Brain microvascular endothelial cell (primary cell): ENCODE measurements around the gene MX1.

ENCODE experiments used
- DNase-seq: peaks from one replicate; pipeline ENCODE4 v3.0.0-alpha.2; 2020
- H3K27ac ChIP-seq: fragments of 250-450 bp; sonication (Bioruptor Pico); 2 replicates; pipeline ENCODE4 v1.5.1; 2020; ENCODE audit warnings: mild to moderate bottlenecking, moderate library complexity
- H3K27me3 ChIP-seq: fragments of 250-450 bp; sonication (Bioruptor Pico); replicated peaks from 2 replicates; pipeline ENCODE4 v1.5.1; 2020; ENCODE audit warnings: mild to moderate bottlenecking
- H3K36me3 ChIP-seq: fragments of 250-450 bp; sonication (Bioruptor Pico); replicated peaks from 2 replicates; pipeline ENCODE4 v1.5.1; 2020; ENCODE audit warnings: mild to moderate bottlenecking
- H3K4me3 ChIP-seq: 2 replicates; pipeline ENCODE4 v1.5.1; 2011; ENCODE audit warnings: low read depth, mild to moderate bottlenecking, control low read depth, low read length, moderate library complexity
- CTCF ChIP-seq: IDR thresholded peaks from 2 replicates; pipeline ENCODE4 v1.5.1; 2011; ENCODE audit warnings: low read depth, mild to moderate bottlenecking, moderate library complexity, low read length, control low read depth, inconsistent platforms; ENCODE audit errors: missing control alignments
- in situ Hi-C: cut with HindIII; loops from 2 replicates; pipeline ENCODE4 v1.10.0; 2017; ENCODE audit warnings: low sequenced_read_pairs, low pct_ligation_motif_present

The MX1 gene

DNA sequence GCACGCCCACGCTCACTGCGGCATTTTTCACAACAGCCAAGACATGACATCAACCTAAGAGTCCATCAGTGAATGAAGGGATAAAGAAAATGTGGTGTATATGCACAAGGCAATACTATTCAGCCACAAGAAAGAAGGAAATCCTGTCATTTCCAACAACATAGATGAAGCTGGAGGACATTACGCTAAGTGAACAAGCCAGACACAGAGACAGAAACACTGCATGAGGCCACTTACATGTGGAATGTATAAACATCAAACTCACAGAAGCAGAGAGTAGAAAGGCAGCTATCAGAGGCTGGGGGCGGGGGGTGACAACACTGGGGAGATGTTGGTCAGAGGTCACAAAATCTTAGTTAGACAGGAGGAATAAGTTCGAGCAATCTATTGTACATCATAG, 61.0 kb downstream of the MX1 start:
- Histone ChIP-seq H3K36me3 (no peaks in the 10 kb centered on the region), H3K4me3 (no peak overlapping the region), H3K27ac (no peak overlapping the region), H3K27me3 (no peaks in the 10 kb centered on the region)
- in situ Hi-C loops, result no loop called here
- no peak for DNase-seq
- TF ChIP-seq CTCF, result no peak

DNA sequence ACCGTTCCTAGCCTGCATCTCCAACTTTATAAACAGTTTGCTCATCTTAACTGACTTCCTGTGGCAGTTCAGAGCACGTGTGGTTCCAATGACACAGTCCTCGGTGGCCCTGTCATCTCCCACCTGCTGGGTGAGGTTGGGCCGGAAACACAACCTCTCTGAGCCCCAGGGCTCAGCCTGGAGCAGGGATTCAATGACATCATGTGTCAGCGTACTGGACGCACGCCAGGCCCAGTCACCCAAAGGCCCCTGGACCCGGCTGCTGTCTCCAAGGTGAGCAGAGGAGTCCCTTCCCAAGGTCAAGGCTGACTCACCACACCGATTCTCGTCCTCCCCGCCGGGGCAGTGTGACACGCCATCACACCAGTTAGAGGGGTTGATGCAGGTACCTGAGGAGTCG, 62.0 kb downstream of the MX1 start:
- H3K27me3 ChIP-seq, result no peaks in the 10 kb centered on the region
- DNase-seq, result no peak
- H3K4me3 ChIP-seq, result no peak overlapping the region
- in situ Hi-C loops, result no loop called here
- H3K36me3 ChIP-seq, result no peaks in the 10 kb centered on the region
- TF ChIP-seq CTCF, result no peak
- H3K27ac ChIP-seq, result no peak overlapping the region

DNA sequence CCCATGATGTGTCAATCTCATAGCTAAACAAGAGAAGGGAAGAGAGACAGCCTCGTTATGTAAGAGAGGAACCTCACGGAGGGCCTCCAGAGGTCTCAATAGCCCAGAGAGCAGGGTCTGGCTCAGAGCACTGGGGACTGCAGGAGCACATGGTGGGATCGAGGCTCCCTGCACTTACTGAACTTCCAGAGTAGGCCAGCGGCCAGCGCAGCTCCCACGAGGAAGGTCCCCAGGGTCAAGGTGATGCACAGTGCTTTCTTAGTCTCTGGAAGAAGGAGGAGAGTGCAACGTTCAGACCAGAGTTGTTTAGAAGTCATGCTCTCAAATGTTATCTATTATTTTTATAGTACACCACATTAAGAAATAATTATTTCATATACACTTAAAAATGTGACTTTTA, 63.3 kb downstream of the MX1 start:
- DNase-seq, result no peak
- in situ Hi-C loops, result no loop called here
- no peaks in the 10 kb centered on the region for H3K36me3 ChIP-seq
- H3K27me3 ChIP-seq, result no peaks in the 10 kb centered on the region
- no peak overlapping the region for H3K27ac ChIP-seq
- no peak for TF ChIP-seq CTCF
- no peak overlapping the region for H3K4me3 ChIP-seq

DNA sequence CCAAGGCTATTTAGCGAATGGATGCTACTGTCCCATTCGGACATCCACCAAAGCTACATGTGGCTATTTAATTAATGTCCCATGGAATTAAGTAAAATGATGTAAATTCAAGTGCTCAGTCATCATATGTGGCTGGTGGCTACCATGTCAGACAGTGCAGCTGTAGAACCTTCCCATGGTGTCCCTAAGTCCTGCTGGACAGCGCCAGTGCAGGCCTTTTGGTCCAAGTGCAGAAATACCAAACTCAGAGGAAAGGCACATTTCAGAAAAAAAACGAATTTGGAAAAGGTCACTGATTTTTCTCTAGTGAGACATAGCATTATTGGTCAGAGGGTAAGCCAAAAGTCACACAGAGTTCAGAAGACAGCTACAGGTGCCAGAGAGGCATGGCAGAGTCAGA, 64.3 kb downstream of the MX1 start:
- in situ Hi-C loops, result no loop called here
- Histone ChIP-seq H3K27me3 (no peaks in the 10 kb centered on the region), H3K36me3 (no peaks in the 10 kb centered on the region), H3K4me3 (no peak overlapping the region), H3K27ac (no peak overlapping the region)
- no peak for DNase-seq
- TF ChIP-seq CTCF, result no peak

DNA sequence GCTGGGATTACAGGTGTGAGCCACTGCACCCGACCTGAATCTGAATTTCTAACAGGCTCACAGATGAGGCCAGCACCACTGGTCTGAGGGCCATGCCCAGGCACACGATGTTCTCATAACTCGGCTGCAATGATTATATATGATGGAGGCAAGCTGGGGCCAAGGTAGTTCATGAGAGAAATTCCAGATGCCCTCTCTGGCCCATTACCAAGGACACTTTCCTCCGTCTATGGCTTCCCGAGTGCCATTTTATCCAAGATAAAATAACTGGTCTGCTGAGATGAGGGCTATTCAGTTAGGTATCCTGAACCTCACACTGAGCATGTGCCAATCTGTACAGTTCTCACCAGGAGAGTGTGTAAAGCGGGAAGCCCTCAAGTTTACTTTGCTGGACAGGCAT, 65.4 kb downstream of the MX1 start:
- TF ChIP-seq CTCF, result no peak
- in situ Hi-C loops, result no loop called here
- DNase-seq, result no peak
- Histone ChIP-seq H3K4me3 (no peak overlapping the region), H3K36me3 (no peaks in the 10 kb centered on the region), H3K27ac (no peak overlapping the region), H3K27me3 (no peaks in the 10 kb centered on the region)

DNA sequence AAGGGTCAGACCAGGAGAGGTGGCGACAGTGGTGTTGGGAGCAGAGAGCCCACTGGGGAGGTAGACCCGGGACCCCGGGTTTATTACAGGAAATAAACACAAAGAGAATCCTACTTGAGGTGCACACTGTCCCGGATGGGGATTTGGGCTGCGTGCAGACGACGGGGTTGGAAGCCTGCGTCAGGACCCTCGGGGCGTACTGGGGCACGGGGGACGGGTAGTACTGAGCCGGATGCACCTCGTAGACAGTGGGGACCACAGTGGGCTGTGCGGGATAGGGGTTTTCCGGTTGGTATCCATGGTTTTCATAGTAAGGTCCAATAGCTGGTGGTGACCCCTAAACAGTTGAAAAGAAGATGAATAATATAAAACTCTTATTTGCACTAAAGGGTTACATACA, 68.2 kb downstream of the MX1 start:
- H3K27me3 ChIP-seq, result no peaks in the 10 kb centered on the region
- TF ChIP-seq CTCF, result no peak
- no peak overlapping the region for H3K27ac ChIP-seq
- DNase-seq, result no peak
- in situ Hi-C loops, result no loop called here
- H3K4me3 ChIP-seq, result no peak overlapping the region
- no peaks in the 10 kb centered on the region for H3K36me3 ChIP-seq
